HG03442 (cell line): ENCODE results near the gene NUP50.

Experiments used
- ATAC-seq: cut with Tn5 transposase; IDR thresholded peaks from one replicate; pipeline ENCODE4 v1.9.1; 2021; ENCODE audit warnings: mild to moderate bottlenecking, moderate library complexity; ENCODE audit not compliant: unreplicated experiment

NUP50 gene

DNA sequence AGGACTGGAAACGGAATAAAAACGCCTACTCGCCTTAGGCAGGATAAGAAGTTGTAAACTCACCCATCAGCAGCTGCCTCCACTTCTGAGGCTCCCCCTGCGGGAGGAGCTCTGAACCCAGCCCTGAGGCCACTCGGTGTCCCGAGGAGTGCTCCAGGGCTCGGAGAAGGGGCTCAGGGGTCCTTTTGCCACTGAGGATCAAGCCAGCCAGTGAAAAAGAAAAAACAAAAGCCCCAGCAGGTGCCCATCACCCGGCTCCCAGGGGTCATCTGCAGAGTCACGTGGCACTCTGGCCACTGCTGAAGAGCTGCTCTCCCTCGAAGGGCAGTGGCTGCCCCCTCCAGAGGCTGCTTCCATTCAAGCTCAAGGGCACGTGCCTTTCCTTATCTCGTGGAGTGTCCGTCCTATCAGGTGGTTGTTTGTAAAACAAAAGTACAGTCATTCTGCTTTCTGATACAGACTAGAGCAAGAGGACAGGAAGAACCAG lies 29.0 kb downstream of the NUP50 start:
- ATAC-seq, result no peak

- no peak for ATAC-seq
Observed at GRCh38 chr22:45194686-45195085, 31.0 kb downstream of the NUP50 start.

DNA sequence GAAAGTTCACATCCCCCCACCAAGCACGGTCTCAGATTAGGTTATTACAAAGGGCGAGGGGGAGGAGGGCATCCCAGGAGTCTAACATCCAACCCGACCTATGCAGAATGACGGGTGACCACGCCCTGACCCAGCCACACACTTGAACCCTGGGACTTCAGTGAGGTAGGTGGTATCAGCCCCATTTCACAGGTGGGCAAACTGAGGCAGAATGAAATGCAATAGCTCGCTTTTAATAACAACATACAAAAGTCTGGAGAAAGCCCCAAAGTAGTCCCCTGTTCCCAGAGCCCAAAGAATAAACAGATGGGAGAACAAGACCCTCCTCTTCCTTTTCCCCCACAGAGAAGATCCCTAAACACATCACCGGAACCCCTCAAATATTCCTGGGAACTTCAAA lies 31.9 kb downstream of the NUP50 start:
- no peak for ATAC-seq

- ATAC-seq, result no peak
Observed at GRCh38 chr22:45196308-45196707, 32.6 kb downstream of the NUP50 start.

DNA sequence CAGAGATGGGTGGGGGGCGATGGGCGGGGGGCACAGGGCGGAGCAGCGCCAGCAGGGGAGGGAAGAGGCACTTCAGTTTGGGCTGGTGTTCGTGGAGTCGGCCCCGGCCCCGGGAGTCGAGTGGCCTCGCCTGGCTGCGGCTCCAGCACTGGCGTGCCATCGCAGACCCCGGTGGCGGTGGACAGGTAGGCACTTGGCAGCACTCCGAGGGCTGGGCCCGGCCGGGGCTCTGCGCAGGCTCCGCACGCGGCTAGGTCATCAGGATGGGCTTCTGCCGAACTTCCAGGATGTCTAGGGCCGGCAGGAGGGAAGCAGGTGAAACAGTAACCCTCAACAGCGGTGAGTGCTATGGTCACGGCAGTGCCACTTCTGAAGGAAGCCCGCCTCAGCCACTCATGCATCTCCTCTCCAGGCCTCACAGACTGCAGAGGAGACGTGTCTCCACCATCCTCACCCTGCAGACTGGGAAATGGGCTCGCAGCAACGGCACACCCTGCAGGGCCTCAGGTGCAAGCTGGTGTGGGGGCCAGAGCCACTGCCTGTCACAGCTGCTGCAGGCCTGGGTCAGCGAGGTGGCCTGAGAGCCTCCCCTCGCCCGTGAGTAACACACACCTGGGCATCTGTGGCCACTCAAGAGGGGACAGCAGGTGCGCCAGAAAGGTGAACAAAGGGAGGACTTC lies 33.3 kb downstream of the NUP50 start:
- no peak for ATAC-seq

DNA sequence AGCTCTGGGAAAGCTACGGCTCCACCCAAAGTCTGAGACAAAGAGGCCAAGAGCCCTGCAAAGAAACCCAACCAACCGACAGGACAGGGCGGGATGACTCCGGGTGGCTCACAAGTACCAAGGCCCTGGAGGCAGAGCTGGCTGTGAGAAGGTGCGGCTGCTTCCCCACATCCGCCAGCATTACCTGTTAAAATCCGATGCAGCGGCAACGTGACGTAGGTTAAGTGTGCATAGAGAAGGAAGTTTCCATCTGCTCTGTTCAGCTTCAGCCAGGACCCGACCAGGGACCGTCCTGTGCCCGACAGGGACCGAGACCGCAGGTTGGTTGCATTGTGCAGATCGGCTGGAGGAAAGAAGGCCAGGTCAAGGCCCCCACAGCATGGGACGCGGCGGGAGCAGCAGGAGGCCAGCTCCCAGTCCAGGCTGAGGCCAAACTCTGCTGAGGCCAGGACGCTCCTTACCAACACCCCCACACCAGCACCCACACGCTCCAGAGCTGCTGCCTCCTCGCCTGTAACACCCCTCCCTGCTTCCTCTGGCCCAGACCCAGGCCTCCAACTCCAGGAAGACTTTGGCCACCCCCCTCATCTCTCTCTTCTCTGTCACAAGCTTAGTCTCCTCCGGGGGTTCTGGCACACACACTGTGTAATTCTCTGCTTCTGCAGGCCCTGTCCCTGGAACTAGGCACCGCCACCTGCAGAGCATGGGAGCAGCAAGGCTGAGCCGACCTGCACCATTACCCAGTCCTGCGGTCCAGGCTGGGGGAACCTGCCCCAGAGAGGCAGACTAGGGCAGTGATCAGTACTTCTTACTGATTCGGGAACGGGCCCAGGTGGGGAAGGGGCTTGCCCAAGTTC lies 34.1 kb downstream of the NUP50 start:
- ATAC-seq, result no peak

DNA sequence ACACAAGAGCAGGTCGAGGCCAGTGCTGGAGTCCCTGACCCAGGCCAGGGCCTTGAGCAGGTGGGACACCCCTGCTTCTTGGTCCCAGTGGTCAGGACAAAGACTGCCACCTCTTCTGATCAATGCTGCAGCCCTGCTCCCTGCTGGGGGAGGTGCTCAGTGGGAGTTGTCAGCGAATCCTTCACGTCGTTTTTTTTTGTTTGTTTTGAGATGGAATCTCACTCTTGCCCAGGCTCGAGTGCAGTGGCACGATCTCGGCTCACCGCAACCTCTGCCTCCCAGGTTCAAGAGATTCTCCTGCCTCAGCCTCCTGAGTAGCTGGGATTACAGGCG lies 34.7 kb downstream of the NUP50 start:
- no peak for ATAC-seq

GRCh38 chr22:45199723-45200122 lies 36.0 kb downstream of the NUP50 start:
- ATAC-seq, result no peak

DNA sequence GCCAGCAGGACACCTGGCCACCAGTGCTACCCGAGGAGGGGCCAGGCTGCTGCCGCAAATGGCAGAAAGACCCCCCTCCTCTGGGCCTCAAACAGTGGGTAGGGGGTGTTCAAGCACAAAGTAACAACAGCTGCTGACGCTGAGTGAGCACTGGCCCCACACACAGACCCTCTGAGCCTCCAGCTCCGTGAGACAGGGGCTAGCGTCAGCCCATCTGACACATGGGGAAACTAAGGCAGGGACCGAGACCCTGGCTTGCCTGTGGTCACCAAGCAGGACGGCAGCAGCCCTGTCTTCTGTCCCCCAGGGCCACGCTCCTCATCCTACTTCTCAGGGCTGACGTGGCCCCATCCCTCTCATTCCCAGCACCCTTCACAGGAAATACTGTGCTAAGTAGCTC lies 36.5 kb downstream of the NUP50 start:
- ATAC-seq, result no peak

GRCh38 chr22:45200860-45201511 lies 37.3 kb downstream of the NUP50 start:
- ATAC-seq, result no peak

- ATAC-seq, result no peak
Observed at GRCh38 chr22:45201678-45202332, 38.1 kb downstream of the NUP50 start.

GRCh38 chr22:45202333-45203149 lies 38.8 kb downstream of the NUP50 start:
- ATAC-seq, result no peak

DNA sequence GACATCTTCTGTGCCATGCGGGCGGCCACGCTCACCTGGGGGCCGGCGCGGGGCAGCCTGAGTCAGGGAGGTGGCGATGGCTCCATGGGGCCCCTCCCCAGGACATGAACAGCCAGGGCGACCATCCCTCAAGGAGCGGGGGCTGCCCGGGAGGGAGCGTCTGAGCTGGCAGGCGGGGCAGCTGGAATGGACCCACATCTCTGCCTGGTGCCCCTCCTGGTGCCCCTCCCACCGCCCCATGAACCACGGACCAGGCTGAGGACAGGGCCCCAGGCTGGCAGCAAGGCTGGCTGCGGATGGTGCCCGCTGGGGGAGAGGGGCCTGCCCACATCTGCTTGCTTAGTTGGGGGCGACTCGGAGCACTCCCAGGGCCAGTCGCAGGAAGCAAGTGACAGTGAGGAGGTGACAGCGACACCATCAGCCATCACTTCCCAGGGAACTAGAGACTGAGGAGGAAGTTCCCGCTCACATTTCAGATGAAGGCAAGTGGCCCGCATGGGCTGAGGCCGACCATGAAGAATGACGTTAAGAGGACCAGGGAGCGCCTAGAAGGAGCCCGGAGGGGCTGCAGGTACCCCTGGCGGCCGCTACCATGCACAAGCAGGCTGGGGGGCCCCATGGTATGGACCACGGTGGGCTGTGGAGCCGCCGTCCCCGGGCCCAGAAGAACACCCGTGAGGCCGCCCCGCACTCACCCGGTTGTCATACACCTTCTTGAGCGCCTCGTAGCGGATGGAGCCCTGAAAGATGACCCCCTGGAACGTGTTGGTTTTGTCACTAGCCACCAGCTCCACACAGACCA lies 39.6 kb downstream of the NUP50 start:
- ATAC-seq, result no peak

DNA sequence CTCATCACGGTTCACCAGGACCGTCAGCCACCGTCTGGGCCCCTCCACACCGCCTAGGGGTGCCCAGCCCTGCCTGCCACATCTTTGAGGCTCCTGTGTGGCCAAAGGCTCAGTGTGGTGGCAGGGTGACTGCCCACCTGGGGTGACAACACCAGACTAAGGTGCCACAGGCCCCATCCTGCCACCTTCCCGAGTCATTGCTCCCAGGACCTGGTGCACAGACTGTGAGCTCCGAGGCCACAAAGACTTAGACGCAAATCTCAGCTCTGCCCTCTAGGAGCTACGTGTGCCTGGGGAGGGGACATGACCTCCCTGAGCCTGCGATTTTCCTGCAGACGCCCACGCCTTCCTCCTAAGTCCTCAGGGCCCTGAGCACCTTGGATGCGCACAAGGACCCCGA lies 40.5 kb downstream of the NUP50 start:
- no peak for ATAC-seq

GRCh38 chr22:45204819-45205218 lies 41.1 kb downstream of the NUP50 start:
- no peak for ATAC-seq

- no peak for ATAC-seq
Observed at GRCh38 chr22:45205276-45205925, 41.7 kb downstream of the NUP50 start.

DNA sequence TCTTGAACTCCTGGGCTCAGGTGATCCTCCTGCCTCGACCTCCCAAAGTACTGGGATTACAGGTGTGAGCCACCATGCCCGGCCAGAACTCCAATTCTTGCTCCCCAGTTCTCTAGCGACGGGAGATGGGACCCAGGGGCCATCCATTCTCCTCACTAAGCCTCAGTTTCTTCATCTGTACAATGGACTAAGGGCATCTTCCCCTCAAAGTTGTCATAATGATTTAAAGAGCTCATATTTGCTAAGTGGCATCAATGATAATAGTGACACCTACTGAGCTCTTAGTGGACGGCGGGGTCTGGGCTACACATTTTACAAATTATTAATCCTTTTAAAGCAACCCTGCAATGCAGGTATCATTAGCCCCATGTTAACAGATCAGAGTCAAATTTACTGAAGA lies 42.5 kb downstream of the NUP50 start:
- ATAC-seq, result no peak

DNA sequence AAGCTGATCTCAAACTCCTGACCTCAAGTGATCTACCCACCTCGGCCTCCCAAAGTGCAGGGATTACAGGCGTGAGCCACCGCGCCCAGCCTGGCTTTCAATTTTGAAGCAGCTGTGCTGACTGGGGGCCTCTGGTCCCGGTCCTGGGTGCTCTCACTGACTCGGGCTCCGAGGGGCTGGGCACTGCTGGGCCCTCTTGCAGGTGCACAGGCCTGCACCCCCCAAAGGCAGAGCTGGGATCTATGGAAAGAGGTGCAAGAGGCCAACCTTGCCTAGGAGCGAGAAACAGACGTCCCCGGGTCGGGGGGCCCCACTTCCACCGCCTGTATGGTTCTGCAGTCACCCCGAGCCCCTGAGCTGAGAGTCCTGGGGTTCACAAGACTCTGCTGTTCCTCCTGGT lies 43.8 kb downstream of the NUP50 start:
- no peak for ATAC-seq

DNA sequence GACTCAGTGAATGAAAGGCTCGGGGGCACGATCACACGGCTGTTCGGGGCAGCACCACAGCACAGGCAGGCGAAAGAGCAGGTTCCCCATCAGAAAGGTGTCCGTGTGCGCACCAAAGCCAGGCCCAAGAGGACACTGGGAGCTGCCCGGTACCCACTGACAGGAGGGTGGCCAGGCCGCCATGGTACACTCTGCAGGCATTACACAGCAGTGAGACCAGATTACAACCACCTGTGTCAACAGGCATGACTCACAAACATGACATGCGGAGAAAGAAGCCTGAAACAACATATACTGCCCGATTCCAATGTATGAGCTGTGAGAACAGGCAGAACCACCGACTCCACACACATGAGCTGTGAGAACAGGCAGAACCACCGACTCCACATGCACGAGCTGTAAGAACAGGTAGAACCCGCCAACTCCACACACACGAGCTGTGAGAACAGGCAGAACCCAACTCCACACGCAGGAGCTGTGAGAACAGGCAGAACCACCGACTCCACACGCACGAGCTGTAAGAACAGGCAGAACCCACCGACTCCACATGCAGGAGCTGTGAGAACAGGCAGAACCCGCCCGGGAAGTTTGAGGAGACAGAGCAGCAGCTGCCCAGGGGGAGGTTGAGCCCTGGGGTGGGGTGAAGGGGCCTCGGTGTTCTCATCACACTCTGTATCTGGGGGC lies 44.4 kb downstream of the NUP50 start:
- ATAC-seq, result no peak
